Astrocyte of the cerebellum (primary cell): Measurements from ENCODE around the gene PTCD2.

Experiments used
- DNase-seq: peaks from one replicate; pipeline ENCODE4 v3.0.0-alpha.2; 2011; ENCODE audit warnings: low read depth
- H3K4me3 ChIP-seq: 2 replicates; pipeline ENCODE4 v1.5.1; 2011; ENCODE audit warnings: mild to moderate bottlenecking, low read depth, low read length, moderate library complexity
- in situ Hi-C: cut with HindIII; loops from 2 replicates; pipeline ENCODE4 v1.10.0; 2017; ENCODE audit warnings: low sequenced_read_pairs
- TF ChIP-seq, protein P1 (sequence below): IDR thresholded peaks from 2 replicates; pipeline ENCODE4 v1.5.1; 2012; ENCODE audit warnings: low read length, low read depth, moderate library complexity, mild to moderate bottlenecking; ENCODE audit errors: missing control alignments

PTCD2 gene

DNA sequence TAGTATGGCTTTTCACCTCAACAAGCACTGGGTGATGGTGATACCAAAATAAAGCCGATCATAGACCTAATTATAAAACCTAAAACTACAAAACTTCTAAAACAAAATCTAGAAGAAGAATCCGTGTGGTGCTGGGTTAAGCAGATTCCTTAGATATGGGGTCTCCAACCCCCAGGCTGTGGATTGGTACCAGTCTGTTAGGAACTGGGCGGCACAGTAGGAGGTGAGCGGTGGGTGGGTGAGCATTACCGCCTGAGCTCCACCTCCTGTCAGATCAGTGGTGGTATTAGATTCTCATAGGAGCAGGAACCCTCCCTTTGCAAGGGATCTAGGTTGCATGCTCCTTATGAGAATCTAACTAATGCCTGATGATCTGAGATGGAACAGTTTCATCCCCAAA is 33.4 kb upstream of the PTCD2 start:
- in situ Hi-C loops, result no loop called here

DNA sequence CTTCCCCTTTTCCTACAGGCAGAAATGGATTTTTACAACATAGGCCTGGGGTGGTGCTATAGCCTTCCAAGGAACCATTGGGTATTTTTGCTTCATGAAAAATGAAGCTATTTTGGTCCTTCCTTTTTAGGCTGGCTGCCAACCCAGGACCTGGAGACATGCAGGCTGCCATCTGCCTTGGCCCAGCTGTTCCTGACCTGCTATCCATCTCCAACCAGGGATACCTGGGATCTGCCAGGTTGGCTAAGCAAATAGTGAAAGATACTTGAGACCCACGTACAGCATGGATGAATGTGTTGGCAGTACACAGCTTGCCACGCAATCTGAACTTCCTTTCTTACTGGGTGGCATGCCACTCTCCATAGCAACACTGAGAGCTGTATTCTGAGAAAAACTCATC is 31.2 kb upstream of the PTCD2 start:
- in situ Hi-C loops, result no loop called here
- no peak overlapping the region for H3K4me3 ChIP-seq
- no peak for DNase-seq
- TF ChIP-seq, protein P1, sequence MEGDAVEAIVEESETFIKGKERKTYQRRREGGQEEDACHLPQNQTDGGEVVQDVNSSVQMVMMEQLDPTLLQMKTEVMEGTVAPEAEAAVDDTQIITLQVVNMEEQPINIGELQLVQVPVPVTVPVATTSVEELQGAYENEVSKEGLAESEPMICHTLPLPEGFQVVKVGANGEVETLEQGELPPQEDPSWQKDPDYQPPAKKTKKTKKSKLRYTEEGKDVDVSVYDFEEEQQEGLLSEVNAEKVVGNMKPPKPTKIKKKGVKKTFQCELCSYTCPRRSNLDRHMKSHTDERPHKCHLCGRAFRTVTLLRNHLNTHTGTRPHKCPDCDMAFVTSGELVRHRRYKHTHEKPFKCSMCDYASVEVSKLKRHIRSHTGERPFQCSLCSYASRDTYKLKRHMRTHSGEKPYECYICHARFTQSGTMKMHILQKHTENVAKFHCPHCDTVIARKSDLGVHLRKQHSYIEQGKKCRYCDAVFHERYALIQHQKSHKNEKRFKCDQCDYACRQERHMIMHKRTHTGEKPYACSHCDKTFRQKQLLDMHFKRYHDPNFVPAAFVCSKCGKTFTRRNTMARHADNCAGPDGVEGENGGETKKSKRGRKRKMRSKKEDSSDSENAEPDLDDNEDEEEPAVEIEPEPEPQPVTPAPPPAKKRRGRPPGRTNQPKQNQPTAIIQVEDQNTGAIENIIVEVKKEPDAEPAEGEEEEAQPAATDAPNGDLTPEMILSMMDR, result no peak

More for the DNA sequence above, 33.4 kb upstream of the PTCD2 start:
- H3K4me3 ChIP-seq, result no peak overlapping the region
- no peak for DNase-seq
- TF ChIP-seq, protein P1, result no peak

DNA sequence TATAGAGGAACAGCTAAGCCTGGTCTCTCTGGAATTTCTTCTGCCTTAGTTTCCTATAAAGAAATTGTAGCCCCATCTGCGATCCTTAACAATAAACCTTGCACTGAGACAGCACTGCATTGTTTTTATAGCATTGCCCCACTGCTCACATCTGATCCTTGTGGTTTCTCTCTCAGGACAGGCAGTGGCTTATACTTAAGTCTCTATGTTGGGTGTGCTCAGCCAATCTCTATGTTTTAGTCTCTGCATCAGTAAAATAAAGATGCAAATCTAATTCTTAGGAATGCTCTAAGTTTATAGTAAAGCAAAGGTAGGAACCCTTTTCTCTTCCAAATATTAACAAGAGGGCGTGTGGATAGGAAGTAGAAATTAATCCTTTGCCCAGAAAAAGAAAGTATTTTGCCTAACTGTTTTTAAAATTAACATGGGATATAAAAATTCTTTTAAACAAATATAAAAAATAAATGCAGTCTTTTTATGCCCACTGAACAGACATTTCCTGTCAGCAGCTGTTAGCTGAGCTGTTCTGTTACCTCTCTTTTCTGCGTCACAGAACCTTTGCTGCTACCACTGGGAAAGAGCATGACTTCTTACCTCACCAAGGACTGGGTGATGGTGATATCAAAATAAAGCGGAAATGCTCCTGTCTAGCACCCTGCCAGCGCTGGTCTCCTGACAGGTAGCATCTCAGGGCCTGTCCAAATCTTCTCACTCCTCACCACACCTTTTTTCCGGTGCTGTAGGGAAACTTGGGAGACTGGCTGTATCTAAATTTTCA is 29.6 kb upstream of the PTCD2 start:
- DNase-seq, result no peak
- TF ChIP-seq, protein P1, result no peak
- in situ Hi-C loops, result no loop called here
- H3K4me3 ChIP-seq, result no peak overlapping the region

DNA sequence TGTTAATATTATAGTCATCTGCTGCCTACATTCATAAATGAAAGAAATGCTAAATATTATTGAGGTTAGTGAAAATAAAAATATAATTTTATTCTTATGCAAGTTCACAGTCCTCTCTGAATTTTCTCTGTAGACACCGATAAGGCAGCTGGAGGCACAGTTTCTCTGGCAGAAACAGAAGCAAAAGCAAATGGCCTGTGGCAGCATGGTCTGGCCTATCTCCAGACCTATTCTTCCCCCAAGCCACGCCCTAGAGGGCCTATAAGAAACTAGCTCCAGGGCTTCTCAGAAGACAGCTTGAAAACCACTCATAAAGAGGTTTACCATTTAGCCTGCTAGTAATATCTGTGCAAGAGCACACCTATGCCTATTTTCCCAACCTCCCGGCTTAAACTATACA is 28.6 kb upstream of the PTCD2 start:
- no peak overlapping the region for H3K4me3 ChIP-seq
- in situ Hi-C loops, result no loop called here
- TF ChIP-seq, protein P1, result no peak
- no peak for DNase-seq

DNA sequence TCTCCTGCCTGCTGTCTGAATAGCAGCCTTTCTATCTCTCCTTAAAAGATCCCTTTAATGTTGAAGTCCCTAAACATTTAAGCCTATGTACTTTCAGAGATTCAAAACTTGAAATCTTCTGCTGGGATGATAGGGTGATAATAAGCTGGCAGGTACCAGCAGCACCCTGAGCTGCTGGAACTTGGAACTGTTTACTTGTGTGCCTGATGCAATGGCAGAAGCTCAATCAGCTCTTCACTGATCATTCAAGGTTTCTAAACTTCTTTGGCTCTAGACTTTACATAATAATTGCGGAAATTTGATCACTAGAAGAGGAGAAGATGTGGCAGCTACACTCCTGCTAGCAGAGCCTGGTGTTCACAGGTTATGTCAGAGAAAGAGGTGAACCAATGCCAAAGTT is 27.8 kb upstream of the PTCD2 start:
- TF ChIP-seq, protein P1, result no peak
- H3K4me3 ChIP-seq, result no peak overlapping the region
- in situ Hi-C loops, result no loop called here
- DNase-seq, result no peak

DNA sequence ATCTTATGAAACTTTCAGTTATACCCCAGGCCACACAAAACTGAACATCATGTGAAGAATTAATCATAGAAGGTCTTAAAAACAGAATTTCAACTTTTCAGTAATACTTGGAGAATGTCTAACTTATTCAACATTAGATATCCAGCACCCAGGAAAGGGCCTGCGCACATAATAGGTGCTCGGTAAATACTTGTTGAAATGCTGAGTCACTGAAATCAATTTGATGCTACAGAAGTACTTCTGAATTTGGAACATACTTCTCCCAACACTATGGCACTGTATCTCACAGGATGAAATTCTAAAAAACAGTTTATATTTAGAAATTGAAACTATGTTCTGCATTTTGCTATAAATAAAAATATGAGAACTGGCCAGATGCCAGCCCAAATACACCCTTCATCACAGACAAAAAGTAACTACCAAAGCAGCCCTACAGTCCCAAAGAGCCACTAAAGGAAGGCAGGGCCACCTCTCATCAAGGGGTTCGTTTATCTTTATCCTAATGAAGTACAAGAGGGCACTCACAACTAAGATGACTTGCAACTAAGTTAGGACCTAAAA is 26.6 kb upstream of the PTCD2 start:
- in situ Hi-C loops, result no loop called here
- TF ChIP-seq, protein P1, result no peak
- DNase-seq, result no peak
- no peak overlapping the region for H3K4me3 ChIP-seq
